Right ventricle myocardium superior (tissue), 1 donor: Measurements from ENCODE around the gene PIAS1. TPM values are rescaled to one million over a fixed set of nuclear protein-coding genes. Genes with fewer than 3 reads are reported as not detected.
A peak's percentile ranks its signal among the peaks of the same experiment; 100 is the strongest.
"Not testable (repeated sequence)": the region's sequence is repeated elsewhere in the genome, so short reads cannot be mapped to it uniquely, and the experiment has no call there.

Experiments
- ATAC-seq: fragments of 200-7000 bp; cut with Tn5 transposase; one replicate; pipeline ENCODE4 v1.9.1; 2020; ENCODE audit warnings: mild to moderate bottlenecking; ENCODE audit not compliant: poor library complexity
- DNase-seq: peaks from one replicate; pipeline ENCODE4 v3.0.0-alpha.2; 2020
- intact Hi-C: fragments of 100-400 bp; cut with DNase I; formaldehyde crosslinking; loops from one replicate; pipeline ENCODE4 v1.11.2; 2022
- total RNA-seq: library from RNA; stranded (reverse); fragmentation: NEBNext Ultra II Directional; extraction: Animal tissue kit (Norgen Biotek cat#: 25700); gene quantifications from one replicate; pipeline ENCODE4 v1.2.1, GENCODE V29; 2021
- donor health status: DM: no; HTN: yes; CAD: no; lungs with severe emphysema.

The PIAS1 gene
- total RNA-seq, 1 donor from 2014 or later, result 21.5 TPM

GRCh38 chr15:68220489-68220888 is 166.4 kb downstream of the PIAS1 start:
- ATAC-seq, result no peak
- no peak for DNase-seq
- intact Hi-C loops, result no loop called here

GRCh38 chr15:68220967-68221366 is 166.9 kb downstream of the PIAS1 start:
- intact Hi-C loops, result no loop called here
- DNase-seq (no peak), ATAC-seq (no peak)

GRCh38 chr15:68221530-68222431 is 167.7 kb downstream of the PIAS1 start:
- intact Hi-C loops, ATAC-seq, DNase-seq: not testable (repeated sequence)

- DNase-seq, ATAC-seq, intact Hi-C loops: not testable (repeated sequence)
These were observed 168.3 kb downstream of the PIAS1 start for GRCh38 chr15:68222432-68222743.

- ATAC-seq, result no peak
- intact Hi-C loops, result no loop called here
- no peak for DNase-seq
These were observed 169.1 kb downstream of the PIAS1 start for GRCh38 chr15:68223171-68223570.

- ATAC-seq, result no peak
- intact Hi-C loops, result no loop called here
- DNase-seq, result no peak
These were observed 170.0 kb downstream of the PIAS1 start for GRCh38 chr15:68224108-68224507.

GRCh38 chr15:68224546-68225250 is 170.6 kb downstream of the PIAS1 start:
- ATAC-seq (no peak), DNase-seq (no peak)
- intact Hi-C loops, result no loop called here

GRCh38 chr15:68225442-68225841 is 171.3 kb downstream of the PIAS1 start:
- DNase-seq, intact Hi-C loops, ATAC-seq: not testable (repeated sequence)

- ATAC-seq (no peak), DNase-seq (no peak)
- intact Hi-C loops, result no loop called here
These were observed 173.6 kb downstream of the PIAS1 start for GRCh38 chr15:68227643-68228142.

GRCh38 chr15:68228143-68228970 is 174.2 kb downstream of the PIAS1 start:
- DNase-seq, result no peak

GRCh38 chr15:68228971-68229385 is 174.9 kb downstream of the PIAS1 start:
- DNase-seq, result no peak
- intact Hi-C loops, result no loop called here
- ATAC-seq, result peak; percentile 1

More at GRCh38 chr15:68228143-68228970, 174.2 kb downstream of the PIAS1 start:
- ATAC-seq, result no peak
- intact Hi-C loops, result no loop called here

GRCh38 chr15:68229386-68230156 is 175.5 kb downstream of the PIAS1 start, which contains the start of gene CLN6:
TSS of gene CLN6 (minus strand) at chr15:68229728. CDS start at chr15:68229584, 144 bp downstream.
- intact Hi-C loops, result no loop called here
- DNase-seq (peak; percentile 89), ATAC-seq (peak; percentile 99)

- intact Hi-C loops, result no loop called here
- ATAC-seq (no peak), DNase-seq (no peak)
These were observed 176.3 kb downstream of the PIAS1 start for GRCh38 chr15:68230157-68231100.

GRCh38 chr15:68231102-68231818 is 177.1 kb downstream of the PIAS1 start:
- DNase-seq, result no peak
- intact Hi-C loops, result no loop called here
- ATAC-seq, result no peak

GRCh38 chr15:68232449-68232848 is 178.3 kb downstream of the PIAS1 start:
- intact Hi-C loops, result no loop called here
- ATAC-seq, result no peak
- DNase-seq, result no peak

- DNase-seq, result no peak
- intact Hi-C loops, result no loop called here
These were observed 178.8 kb downstream of the PIAS1 start for GRCh38 chr15:68232937-68233336.

More at GRCh38 chr15:68232937-68233336, 178.8 kb downstream of the PIAS1 start:
- ATAC-seq, result no peak
